ENCODE results near the gene GTPBP2.
A peak's percentile ranks its signal among the peaks of the same experiment; 100 is the strongest.
"Not testable (repeated sequence)": the region's sequence is repeated elsewhere in the genome, so short reads cannot be mapped to it uniquely, and the experiment has no call there.

GTPBP2 gene

GRCh38 chr6:43621836-43622180 lies 7.3 kb downstream of the GTPBP2 start:
- Mint-ChIP-seq H3K27me3 (no peaks in the 10 kb centered on the region), H3K9me3 (no peaks in the 10 kb centered on the region), H3K36me3 (ENCODE audit: low read depth) (peaks cover 34% of the 10 kb centered on the region), H3K27ac (peak overlapping the region; percentile 7), H3K4me1 (peaks cover 6% of the 10 kb centered on the region), H3K4me3 (no peak overlapping the region)
- ATAC-seq (no peak), DNase-seq (no peak)

GRCh38 chr6:43621078-43621835 lies 7.8 kb downstream of the GTPBP2 start:
- peak; percentile 7 for ATAC-seq
- Mint-ChIP-seq H3K27me3 (no peaks in the 10 kb centered on the region), H3K9me3 (no peaks in the 10 kb centered on the region), H3K4me1 (peaks cover 2% of the 10 kb centered on the region), H3K36me3 (ENCODE audit: low read depth) (peaks cover 37% of the 10 kb centered on the region), H3K4me3 (no peak overlapping the region), H3K27ac (no peak overlapping the region)
- DNase-seq: no peak

- ATAC-seq (no peak), DNase-seq (no peak)
- H3K9me3 Mint-ChIP-seq: no peaks in the 10 kb centered on the region
- H3K27ac Mint-ChIP-seq: no peak overlapping the region
- H3K36me3 Mint-ChIP-seq (ENCODE audit: low read depth): peaks cover 32% of the 10 kb centered on the region
- H3K4me3 Mint-ChIP-seq: no peak overlapping the region
- H3K27me3 Mint-ChIP-seq: no peaks in the 10 kb centered on the region
- H3K4me1 Mint-ChIP-seq: no peaks in the 10 kb centered on the region
Observed at GRCh38 chr6:43616725-43617472, 12.2 kb downstream of the GTPBP2 start.

GRCh38 chr6:43614396-43614730 lies 14.7 kb downstream of the GTPBP2 start:
- H3K27ac Mint-ChIP-seq: no peak overlapping the region
- no peak overlapping the region for H3K4me3 Mint-ChIP-seq
- peaks cover 33% of the 10 kb centered on the region for H3K36me3 Mint-ChIP-seq (ENCODE audit: low read depth)
- ATAC-seq (no peak), DNase-seq (no peak)
- H3K27me3 Mint-ChIP-seq: no peaks in the 10 kb centered on the region
- H3K4me1 Mint-ChIP-seq: no peaks in the 10 kb centered on the region
- no peaks in the 10 kb centered on the region for H3K9me3 Mint-ChIP-seq

GRCh38 chr6:43613721-43614395 lies 15.2 kb downstream of the GTPBP2 start:
- Mint-ChIP-seq H3K27me3 (no peaks in the 10 kb centered on the region), H3K4me1 (no peaks in the 10 kb centered on the region), H3K27ac (no peak overlapping the region), H3K4me3 (no peak overlapping the region), H3K9me3 (no peaks in the 10 kb centered on the region), H3K36me3 (ENCODE audit: low read depth) (peaks cover 36% of the 10 kb centered on the region)
- ATAC-seq (no peak), DNase-seq (no peak)

- peaks cover 43% of the 10 kb centered on the region for H3K36me3 Mint-ChIP-seq (ENCODE audit: low read depth)
- ATAC-seq (no peak), DNase-seq (no peak)
- H3K9me3 Mint-ChIP-seq: no peaks in the 10 kb centered on the region
- H3K4me1 Mint-ChIP-seq: peaks cover 2% of the 10 kb centered on the region
- no peaks in the 10 kb centered on the region for H3K27me3 Mint-ChIP-seq
- H3K4me3 Mint-ChIP-seq: no peak overlapping the region
- H3K27ac Mint-ChIP-seq: no peak overlapping the region
Observed at GRCh38 chr6:43610431-43610830, 18.6 kb downstream of the GTPBP2 start.

- no peaks in the 10 kb centered on the region for H3K27me3 Mint-ChIP-seq
- H3K4me1 Mint-ChIP-seq: peaks cover 2% of the 10 kb centered on the region
- H3K27ac Mint-ChIP-seq: no peak overlapping the region
- ATAC-seq: no peak
- DNase-seq: no peak
- H3K36me3 Mint-ChIP-seq (ENCODE audit: low read depth): peaks cover 42% of the 10 kb centered on the region
- H3K9me3 Mint-ChIP-seq: no peaks in the 10 kb centered on the region
- no peak overlapping the region for H3K4me3 Mint-ChIP-seq
Observed at GRCh38 chr6:43609402-43609801, 19.7 kb downstream of the GTPBP2 start.

GRCh38 chr6:43608807-43609206 lies 20.3 kb downstream of the GTPBP2 start:
- DNase-seq (no peak), ATAC-seq (no peak)
- no peaks in the 10 kb centered on the region for H3K27me3 Mint-ChIP-seq
- H3K9me3 Mint-ChIP-seq: no peaks in the 10 kb centered on the region
- H3K4me3 Mint-ChIP-seq: no peak overlapping the region
- H3K4me1 Mint-ChIP-seq: peaks cover 2% of the 10 kb centered on the region
- no peak overlapping the region for H3K27ac Mint-ChIP-seq
- H3K36me3 Mint-ChIP-seq (ENCODE audit: low read depth): peaks cover 44% of the 10 kb centered on the region

GRCh38 chr6:43608310-43608763 lies 20.7 kb downstream of the GTPBP2 start:
- Mint-ChIP-seq H3K36me3 (ENCODE audit: low read depth) (peaks cover 39% of the 10 kb centered on the region), H3K4me3 (no peak overlapping the region), H3K4me1 (peaks cover 2% of the 10 kb centered on the region), H3K9me3 (no peaks in the 10 kb centered on the region), H3K27me3 (no peaks in the 10 kb centered on the region), H3K27ac (no peak overlapping the region)
- peak; percentile 61 for DNase-seq
- ATAC-seq: peak; percentile 36

- Mint-ChIP-seq H3K4me3 (no peak overlapping the region), H3K27me3 (no peaks in the 10 kb centered on the region), H3K9me3 (no peaks in the 10 kb centered on the region), H3K4me1 (peaks cover 2% of the 10 kb centered on the region), H3K27ac (no peak overlapping the region), H3K36me3 (ENCODE audit: low read depth) (peaks cover 40% of the 10 kb centered on the region)
- ATAC-seq (no peak), DNase-seq (no peak)
Observed at GRCh38 chr6:43606019-43606418, 23.0 kb downstream of the GTPBP2 start.

GRCh38 chr6:43604174-43604573 lies 24.9 kb downstream of the GTPBP2 start:
- peaks cover 40% of the 10 kb centered on the region for H3K36me3 Mint-ChIP-seq (ENCODE audit: low read depth)
- no peaks in the 10 kb centered on the region for H3K27me3 Mint-ChIP-seq
- H3K9me3 Mint-ChIP-seq: no peaks in the 10 kb centered on the region
- H3K27ac Mint-ChIP-seq: no peak overlapping the region
- no peak overlapping the region for H3K4me3 Mint-ChIP-seq
- DNase-seq (no peak), ATAC-seq (no peak)
- H3K4me1 Mint-ChIP-seq: peaks cover 2% of the 10 kb centered on the region

- no peak overlapping the region for H3K27ac Mint-ChIP-seq
Observed at GRCh38 chr6:43600595-43600994, 28.5 kb downstream of the GTPBP2 start.

GRCh38 chr6:43593938-43594337 lies 35.1 kb downstream of the GTPBP2 start:
- ATAC-seq: no peak

More at GRCh38 chr6:43600595-43600994, 28.5 kb downstream of the GTPBP2 start:
- no peaks in the 10 kb centered on the region for H3K4me1 Mint-ChIP-seq
- peaks cover 33% of the 10 kb centered on the region for H3K36me3 Mint-ChIP-seq (ENCODE audit: low read depth)
- ATAC-seq (no peak), DNase-seq (no peak)
- no peaks in the 10 kb centered on the region for H3K27me3 Mint-ChIP-seq
- H3K4me3 Mint-ChIP-seq: no peak overlapping the region
- no peaks in the 10 kb centered on the region for H3K9me3 Mint-ChIP-seq

GRCh38 chr6:43589564-43589963 lies 39.5 kb downstream of the GTPBP2 start:
- not testable (repeated sequence) for ATAC-seq, H3K27me3 Mint-ChIP-seq, H3K27ac Mint-ChIP-seq, H3K4me3 Mint-ChIP-seq, H3K9me3 Mint-ChIP-seq, H3K4me1 Mint-ChIP-seq, DNase-seq
- peaks cover 41% of the 10 kb centered on the region for H3K36me3 Mint-ChIP-seq (ENCODE audit: low read depth)

More at GRCh38 chr6:43593938-43594337, 35.1 kb downstream of the GTPBP2 start:
- Mint-ChIP-seq H3K36me3 (ENCODE audit: low read depth) (peaks cover 34% of the 10 kb centered on the region), H3K4me3 (no peak overlapping the region), H3K27me3 (no peaks in the 10 kb centered on the region), H3K9me3 (no peaks in the 10 kb centered on the region), H3K27ac (no peak overlapping the region), H3K4me1 (no peaks in the 10 kb centered on the region)
- DNase-seq: no peak

- Mint-ChIP-seq H3K27me3 (no peaks in the 10 kb centered on the region), H3K4me3 (no peak overlapping the region), H3K9me3 (no peaks in the 10 kb centered on the region), H3K27ac (no peak overlapping the region), H3K36me3 (ENCODE audit: low read depth) (peaks cover 50% of the 10 kb centered on the region), H3K4me1 (peaks cover 19% of the 10 kb centered on the region)
- DNase-seq (no peak), ATAC-seq (no peak)
Observed at GRCh38 chr6:43588194-43588593, 40.9 kb downstream of the GTPBP2 start.
